ENCODE measurements around the gene PLA2G6. TPM values are rescaled to one million over a fixed set of nuclear protein-coding genes. Genes with fewer than 3 reads are reported as not detected.

PLA2G6 gene
- total and polyA plus RNA-seq, 2 of the 4 experiments (the other 2 are of a cell fraction): 6.1 to 10.3 TPM

DNA sequence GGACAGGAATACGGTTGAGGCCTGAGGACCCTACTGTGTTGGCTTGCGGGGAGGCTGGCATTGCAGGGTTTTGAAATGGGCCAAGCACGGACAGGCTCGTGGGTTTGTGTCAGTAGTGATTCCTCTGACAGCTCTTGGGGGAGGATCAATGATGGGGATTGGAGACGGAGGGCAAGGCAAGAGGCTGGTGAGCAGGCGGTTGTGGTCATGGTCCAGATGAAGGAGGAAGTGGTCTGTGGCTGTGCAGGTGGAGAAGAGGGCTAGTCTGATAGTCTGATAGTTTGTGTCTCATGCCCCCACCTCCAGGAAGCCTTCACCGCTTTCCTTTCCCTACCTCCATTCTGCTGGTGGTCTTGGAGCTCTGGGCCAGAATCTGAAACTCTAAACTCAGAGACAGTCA is 23.2 kb upstream of the PLA2G6 start:
- intact Hi-C loops (cut with micrococcal nuclease): loop anchor here (2.0 kb wide), 1 partner anchor 90 kb away; no protein-coding TSS in a partner anchor
- ChIA-PET POLR2A (ENCODE audit: unreplicated experiment) (interaction anchor here (0.5 kb wide), 1 partner anchor 107 kb away, joined by 5 read pairs; no protein-coding TSS in a partner anchor), CTCF (no interaction called here)
- H4K8ac ChIP-seq (ENCODE audit: low read depth in 2 of 2, low read length in 2 of 2): peak overlapping the region in 1 of 2 experiments; percentile 36; a peak in 1 of 4 replicates
- DNase-seq: no peak
- H3K9me1 ChIP-seq (ENCODE audit: insufficient read depth, low read length): peaks cover 34% of the 10 kb centered on the region
- peak overlapping the region; percentile 57 for H2BK5ac ChIP-seq (ENCODE audit: low read depth, low read length, poor library complexity, severe bottlenecking)
- H4K20me1 ChIP-seq (ENCODE audit: insufficient read depth, low read length): peaks cover 70% of the 10 kb centered on the region
- H2BK120ac ChIP-seq (ENCODE audit: low read depth, low read length): peak overlapping the region; percentile 57
- no TSS peak for BruUV-seq (replicated peaks)
- no peaks in the 10 kb centered on the region for H3K9me3 ChIP-seq (ENCODE audit: control insufficient read depth, insufficient read depth, low read length)
- peaks cover 1% of the 10 kb centered on the region; the same call in 1 of the 2 replicates for H3K36me3 ChIP-seq (ENCODE audit: control insufficient read depth, insufficient read depth, low read length)
- H4K91ac ChIP-seq (ENCODE audit: insufficient read depth, low read depth, low read length): 0 out of 2 replicates have a peak overlapping the region, but pooled peaks have one; percentile 35
- peaks cover 26% of the 10 kb centered on the region for H3K4me1 ChIP-seq (ENCODE audit: control insufficient read depth, insufficient read depth, low read length)
- peak overlapping the region; percentile 70 for H2AK9ac ChIP-seq (replicated peaks; ENCODE audit: low read depth, low read length, poor library complexity)
- peak overlapping the region; percentile 53 for H3K18ac ChIP-seq (ENCODE audit: low read depth, low read length)
- peak overlapping the region; percentile 79; the same call in 1 of the 2 replicates for H4K5ac ChIP-seq (ENCODE audit: low read depth, low read length)
- in situ Hi-C loops (cut with MboI; ENCODE audit: low sequenced_read_pairs): no loop called here
- H3K27ac ChIP-seq (ENCODE audit: insufficient read depth, low read length): peak overlapping the region; percentile 68
- peak overlapping the region; percentile 80 for H3K23ac ChIP-seq (ENCODE audit: low read depth, low read length)
- dilution Hi-C loops (cut with HindIII; ENCODE audit: low sequenced_read_pairs, unreplicated experiment): no loop called here
- no peak for ATAC-seq (ENCODE audit: low read depth)
- WGBS, 2 experiments (ENCODE audit: extremely low coverage in 2 of 2, insufficient read length in 1 of 2): 100% methylated on average over 3 of the region's 7 CpGs; no CpG with 5 or more reads in 1 of the 2 experiments
- peaks cover 3 to 69% of the 10 kb centered on the region in 2 experiments; a peak in 3 of 4 replicates for H3K79me1 ChIP-seq (ENCODE audit: low read depth in 1 of 2, low read length in 2 of 2)
- H3K9ac ChIP-seq (ENCODE audit: low read depth, low read length): peak overlapping the region; percentile 20
- peak overlapping the region; percentile 26 for H2AFZ ChIP-seq (replicated peaks; ENCODE audit: low read length, poor library complexity)
- no peak overlapping the region for H2BK15ac ChIP-seq (ENCODE audit: low read depth, low read length)
- no peak overlapping the region for H3K4me3 ChIP-seq (ENCODE audit: insufficient read depth, low read depth, low read length)
- H3K4ac ChIP-seq (ENCODE audit: low read depth, low read length): peak overlapping the region; percentile 85
- H2BK20ac ChIP-seq (ENCODE audit: low read depth, low read length): no peak overlapping the region
- peak overlapping the region; percentile 99 for H3K4me2 ChIP-seq (ENCODE audit: low read depth, low read length)
- H3K56ac ChIP-seq (ENCODE audit: extremely low read depth, insufficient read depth, low read length): no peak overlapping the region; the same call in 1 of the 2 replicates
- peak overlapping the region; percentile 97 for H2AK5ac ChIP-seq (ENCODE audit: low read depth, low read length)
- H3K27me3 ChIP-seq (ENCODE audit: control insufficient read depth, insufficient read depth, low read length): no peaks in the 10 kb centered on the region
- TF ChIP-seq MAZ (IDR thresholded peaks at IDR 0.05; ENCODE audit: borderline replicate concordance, low read depth, low read length): no peak
- TF ChIP-seq MXI1 (IDR thresholded peaks at IDR 0.05; ENCODE audit: borderline replicate concordance, low read depth, low read length): 0 out of 2 replicates have a peak, but pooled peaks have one; percentile 7
- TF ChIP-seq CTCF (conservative IDR thresholded peaks at IDR 0.05; ENCODE audit: low read depth, low read length): no peak
- peak overlapping the region; percentile 79 for H3K14ac ChIP-seq (replicated peaks; ENCODE audit: low read depth, low read length)

All from IMR-90 (cell line).